Ishikawa (cell line): ENCODE data around the gene HIF1AN.

ENCODE experiments used
- CEBPB ChIP-seq: IDR thresholded peaks from 2 replicates; pipeline ENCODE4 v1.6.1; 2012
- CREB1 ChIP-seq: IDR thresholded peaks from 2 replicates; pipeline ENCODE4 v1.6.1; 2012; ENCODE audit warnings: low read depth
- EGR1 ChIP-seq: IDR thresholded peaks from 2 replicates; pipeline ENCODE4 v1.6.1; 2012
- EP300 ChIP-seq: IDR thresholded peaks from 2 replicates; pipeline ENCODE4 v1.6.1; 2012; ENCODE audit warnings: borderline replicate concordance
- FOXM1 ChIP-seq: IDR thresholded peaks from 2 replicates; pipeline ENCODE4 v1.6.1; 2012; ENCODE audit warnings: low read depth, borderline replicate concordance
- NFIC ChIP-seq: IDR thresholded peaks from 2 replicates; pipeline ENCODE4 v1.6.1; 2012
- RAD21 ChIP-seq: IDR thresholded peaks from 2 replicates; pipeline ENCODE4 v1.6.1; 2012; ENCODE audit warnings: low read depth
- TAF1 ChIP-seq: IDR thresholded peaks from 2 replicates; pipeline ENCODE4 v1.6.1; 2012; ENCODE audit warnings: low read depth, mild to moderate bottlenecking
- TCF12 ChIP-seq: IDR thresholded peaks from 2 replicates; pipeline ENCODE4 v1.6.1; 2012; ENCODE audit warnings: low read depth
- TEAD4 ChIP-seq: IDR thresholded peaks from 2 replicates; pipeline ENCODE4 v1.6.1; 2012
- YY1 ChIP-seq: IDR thresholded peaks from 2 replicates; pipeline ENCODE4 v1.6.1; 2012; ENCODE audit warnings: low read depth
- ZBTB7A ChIP-seq: IDR thresholded peaks from 2 replicates; pipeline ENCODE4 v1.6.1; 2012; ENCODE audit warnings: low read depth
- TF ChIP-seq, protein P1 (sequence below): IDR thresholded peaks from 2 replicates; pipeline ENCODE4 v1.6.1; 2012; ENCODE audit warnings: low read depth, mild to moderate bottlenecking
- TF ChIP-seq, protein P2 (sequence below): IDR thresholded peaks from 2 replicates; pipeline ENCODE4 v1.6.1; 2012

DNA sequence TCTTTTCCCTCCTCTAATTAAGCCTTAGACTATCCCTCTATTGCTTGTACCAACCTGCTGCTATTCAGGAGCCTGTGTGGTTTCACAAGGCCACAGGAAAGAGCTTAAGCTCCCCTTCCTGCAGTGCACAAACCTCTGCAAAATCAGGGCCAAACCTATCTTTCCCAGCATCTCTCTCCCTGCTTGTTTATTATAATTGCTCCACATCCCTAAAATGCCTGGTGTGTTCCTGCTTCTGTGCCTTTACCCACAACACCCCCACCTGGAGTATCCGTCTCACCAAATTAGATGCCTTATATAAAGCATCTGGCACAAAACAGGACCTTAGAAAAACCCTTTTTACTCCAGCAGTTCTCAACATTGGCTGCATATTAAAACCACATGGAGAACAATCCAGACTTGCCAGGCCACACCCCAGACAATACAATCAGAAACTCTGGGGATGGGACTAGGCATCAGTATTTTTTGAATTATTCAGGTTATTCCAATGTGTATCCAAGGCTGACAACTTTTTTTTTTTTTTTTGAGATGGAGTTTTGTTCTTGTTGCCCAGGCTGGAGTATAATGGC lies 32.7 kb upstream of the HIF1AN start:
- TF ChIP-seq, protein P1, sequence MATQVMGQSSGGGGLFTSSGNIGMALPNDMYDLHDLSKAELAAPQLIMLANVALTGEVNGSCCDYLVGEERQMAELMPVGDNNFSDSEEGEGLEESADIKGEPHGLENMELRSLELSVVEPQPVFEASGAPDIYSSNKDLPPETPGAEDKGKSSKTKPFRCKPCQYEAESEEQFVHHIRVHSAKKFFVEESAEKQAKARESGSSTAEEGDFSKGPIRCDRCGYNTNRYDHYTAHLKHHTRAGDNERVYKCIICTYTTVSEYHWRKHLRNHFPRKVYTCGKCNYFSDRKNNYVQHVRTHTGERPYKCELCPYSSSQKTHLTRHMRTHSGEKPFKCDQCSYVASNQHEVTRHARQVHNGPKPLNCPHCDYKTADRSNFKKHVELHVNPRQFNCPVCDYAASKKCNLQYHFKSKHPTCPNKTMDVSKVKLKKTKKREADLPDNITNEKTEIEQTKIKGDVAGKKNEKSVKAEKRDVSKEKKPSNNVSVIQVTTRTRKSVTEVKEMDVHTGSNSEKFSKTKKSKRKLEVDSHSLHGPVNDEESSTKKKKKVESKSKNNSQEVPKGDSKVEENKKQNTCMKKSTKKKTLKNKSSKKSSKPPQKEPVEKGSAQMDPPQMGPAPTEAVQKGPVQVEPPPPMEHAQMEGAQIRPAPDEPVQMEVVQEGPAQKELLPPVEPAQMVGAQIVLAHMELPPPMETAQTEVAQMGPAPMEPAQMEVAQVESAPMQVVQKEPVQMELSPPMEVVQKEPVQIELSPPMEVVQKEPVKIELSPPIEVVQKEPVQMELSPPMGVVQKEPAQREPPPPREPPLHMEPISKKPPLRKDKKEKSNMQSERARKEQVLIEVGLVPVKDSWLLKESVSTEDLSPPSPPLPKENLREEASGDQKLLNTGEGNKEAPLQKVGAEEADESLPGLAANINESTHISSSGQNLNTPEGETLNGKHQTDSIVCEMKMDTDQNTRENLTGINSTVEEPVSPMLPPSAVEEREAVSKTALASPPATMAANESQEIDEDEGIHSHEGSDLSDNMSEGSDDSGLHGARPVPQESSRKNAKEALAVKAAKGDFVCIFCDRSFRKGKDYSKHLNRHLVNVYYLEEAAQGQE, result no peak
- no peak for TF ChIP-seq RAD21
- TF ChIP-seq, protein P2, sequence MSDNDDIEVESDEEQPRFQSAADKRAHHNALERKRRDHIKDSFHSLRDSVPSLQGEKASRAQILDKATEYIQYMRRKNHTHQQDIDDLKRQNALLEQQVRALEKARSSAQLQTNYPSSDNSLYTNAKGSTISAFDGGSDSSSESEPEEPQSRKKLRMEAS, result no peak
- TF ChIP-seq YY1, result no peak
- TF ChIP-seq CEBPB, result no peak
- no peak for TF ChIP-seq EGR1
- no peak for TF ChIP-seq TCF12
- no peak for TF ChIP-seq CREB1
- TF ChIP-seq EP300, result no peak
- no peak for TF ChIP-seq NFIC
- no peak for TF ChIP-seq TAF1
- TF ChIP-seq ZBTB7A, result no peak
- no peak for TF ChIP-seq TEAD4
- no peak for TF ChIP-seq FOXM1
